Ishikawa (cell line): ENCODE results near the gene APOL2.

Experiments used
- CEBPB ChIP-seq: IDR thresholded peaks from 2 replicates; pipeline ENCODE4 v1.6.1; 2012
- CREB1 ChIP-seq: IDR thresholded peaks from 2 replicates; pipeline ENCODE4 v1.6.1; 2012; ENCODE audit warnings: low read depth
- EGR1 ChIP-seq: IDR thresholded peaks from 2 replicates; pipeline ENCODE4 v1.6.1; 2012
- EP300 ChIP-seq: IDR thresholded peaks from 2 replicates; pipeline ENCODE4 v1.6.1; 2012; ENCODE audit warnings: borderline replicate concordance
- FOXM1 ChIP-seq: IDR thresholded peaks from 2 replicates; pipeline ENCODE4 v1.6.1; 2012; ENCODE audit warnings: low read depth, borderline replicate concordance
- MAX ChIP-seq: IDR thresholded peaks from 2 replicates; pipeline ENCODE4 v1.6.1; 2012
- NFIC ChIP-seq: IDR thresholded peaks from 2 replicates; pipeline ENCODE4 v1.6.1; 2012
- RAD21 ChIP-seq: IDR thresholded peaks from 2 replicates; pipeline ENCODE4 v1.6.1; 2012; ENCODE audit warnings: low read depth
- REST ChIP-seq: IDR thresholded peaks from 2 replicates; pipeline ENCODE4 v1.6.1; 2012; ENCODE audit warnings: low read depth, mild to moderate bottlenecking
- TAF1 ChIP-seq: IDR thresholded peaks from 2 replicates; pipeline ENCODE4 v1.6.1; 2012; ENCODE audit warnings: low read depth, mild to moderate bottlenecking
- TCF12 ChIP-seq: IDR thresholded peaks from 2 replicates; pipeline ENCODE4 v1.6.1; 2012; ENCODE audit warnings: low read depth
- TEAD4 ChIP-seq: IDR thresholded peaks from 2 replicates; pipeline ENCODE4 v1.6.1; 2012
- USF1 ChIP-seq: IDR thresholded peaks from 2 replicates; pipeline ENCODE4 v1.6.1; 2012
- YY1 ChIP-seq: IDR thresholded peaks from 2 replicates; pipeline ENCODE4 v1.6.1; 2012; ENCODE audit warnings: low read depth
- ZBTB7A ChIP-seq: IDR thresholded peaks from 2 replicates; pipeline ENCODE4 v1.6.1; 2012; ENCODE audit warnings: low read depth

Gene APOL2

GRCh38 chr22:36180038-36180880 is 59.1 kb downstream of the APOL2 start:
- TF ChIP-seq ZBTB7A (no peak), RAD21 (peak; percentile 57)

- no peak for TF ChIP-seq NFIC
- TF ChIP-seq CREB1 = no peak
- no peak for TF ChIP-seq TAF1
- TF ChIP-seq TEAD4 = no peak
- no peak for TF ChIP-seq ZBTB7A
- no peak for TF ChIP-seq CEBPB
- no peak for TF ChIP-seq YY1
- no peak for TF ChIP-seq RAD21
- no peak for TF ChIP-seq FOXM1
- no peak for TF ChIP-seq USF1
- no peak for TF ChIP-seq MAX
- no peak for TF ChIP-seq EP300
- TF ChIP-seq TCF12 = no peak
- TF ChIP-seq REST = no peak
- TF ChIP-seq EGR1 = no peak
Observed at GRCh38 chr22:36177160-36177559, 62.2 kb downstream of the APOL2 start.
